GM21825 (cell line): ENCODE data around the gene AFAP1L1.

ENCODE experiments used
- ATAC-seq: cut with Tn5 transposase; IDR thresholded peaks from one replicate; pipeline ENCODE4 v1.9.1; 2021; ENCODE audit warnings: mild to moderate bottlenecking, moderate library complexity; ENCODE audit not compliant: unreplicated experiment

Gene AFAP1L1

GRCh38 chr5:149271716-149272563 lies at the start of gene AFAP1L1:
Gene AFAP1L1 (plus strand): TSS chr5:149271859. CDS start chr5:149271969, 110 bp downstream.
- no peak for ATAC-seq

GRCh38 chr5:149223081-149223848 lies 48.4 kb upstream of the AFAP1L1 start:
- no peak for ATAC-seq

GRCh38 chr5:149224282-149224681 lies 47.4 kb upstream of the AFAP1L1 start:
- no peak for ATAC-seq

DNA sequence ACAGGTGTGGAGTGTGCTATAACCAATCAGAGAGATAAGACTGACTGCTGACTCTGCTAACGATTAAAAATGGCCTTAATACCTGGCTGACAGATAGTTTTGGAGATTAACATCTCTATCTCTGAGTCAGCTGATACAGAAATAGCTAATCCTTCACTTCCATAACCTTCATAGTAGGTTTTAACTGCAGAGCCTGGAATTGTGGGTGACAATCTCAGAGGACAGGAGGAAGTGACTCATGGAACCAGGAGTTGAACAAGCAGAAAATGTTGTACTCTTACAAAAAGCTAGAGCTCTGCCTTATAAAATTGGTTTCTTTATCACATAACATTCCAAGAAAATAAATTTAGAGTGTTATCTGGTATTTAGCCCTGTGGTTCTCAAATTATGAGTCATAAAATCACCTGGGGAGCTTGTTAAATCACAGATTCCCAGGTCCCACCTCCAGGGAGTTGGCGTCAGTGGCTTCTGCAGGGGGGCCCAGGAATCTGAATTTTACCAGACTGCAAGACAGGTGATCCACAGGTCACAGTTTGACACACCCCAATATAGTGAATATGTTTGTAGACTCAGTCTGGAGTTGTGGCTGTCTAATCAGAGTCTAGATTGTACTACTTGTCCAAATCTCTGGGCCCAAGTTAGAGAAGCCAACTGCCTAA lies 44.4 kb upstream of the AFAP1L1 start:
- no peak for ATAC-seq

GRCh38 chr5:149228618-149229297 lies 42.9 kb upstream of the AFAP1L1 start:
- no peak for ATAC-seq

DNA sequence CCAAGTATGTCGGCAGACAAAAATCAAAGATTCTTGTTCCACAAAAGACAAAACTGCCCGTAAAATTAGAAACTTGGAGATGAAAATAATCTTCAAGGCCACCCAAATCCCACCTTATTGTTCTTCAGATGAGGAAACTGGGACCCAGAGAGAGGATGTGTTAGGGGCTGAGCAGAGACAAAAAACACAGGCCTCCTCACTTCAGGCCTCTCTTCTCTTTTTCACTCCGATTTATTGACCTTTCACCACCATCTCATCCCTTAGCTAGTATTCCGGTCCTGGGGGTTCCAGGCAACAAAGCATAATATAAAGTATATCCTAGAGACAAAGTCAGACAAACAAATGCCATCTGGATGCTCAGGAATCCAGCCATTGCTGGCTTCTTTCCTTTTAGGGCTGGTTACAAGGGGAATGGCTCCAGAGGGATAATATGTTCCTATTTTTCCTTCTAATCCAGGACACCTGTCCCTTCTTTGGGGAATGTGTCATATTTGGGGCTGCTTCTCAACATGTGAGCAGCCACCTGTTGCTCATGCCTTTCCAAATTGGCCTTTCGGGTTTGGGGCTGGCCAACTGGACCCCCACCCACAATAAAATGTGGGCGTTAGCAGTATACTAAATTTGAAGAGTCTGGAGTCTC lies 42.2 kb upstream of the AFAP1L1 start:
- no peak for ATAC-seq

- ATAC-seq: no peak
These were observed 35.8 kb upstream of the AFAP1L1 start for GRCh38 chr5:149235841-149236240.

GRCh38 chr5:149237662-149238061 lies 34.0 kb upstream of the AFAP1L1 start:
- no peak for ATAC-seq

DNA sequence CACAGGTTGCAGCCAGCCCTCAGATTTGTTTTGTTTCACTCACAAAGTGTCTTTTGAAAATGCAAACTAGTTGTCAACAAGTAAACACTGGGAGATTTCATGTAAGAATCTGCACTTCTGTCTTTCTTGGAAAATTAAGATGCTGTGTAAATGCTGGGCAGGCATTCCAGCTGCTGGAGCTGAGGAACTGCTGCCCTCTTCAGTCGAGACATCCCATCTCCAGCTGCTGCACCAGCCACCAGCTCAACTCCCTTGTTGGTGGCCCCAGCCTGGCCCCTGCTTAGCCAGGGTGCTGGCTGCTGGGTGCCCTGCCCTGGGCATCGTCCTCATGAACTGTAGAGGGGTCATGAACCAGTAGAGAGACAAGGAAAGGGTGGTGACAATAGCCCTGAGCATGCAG lies 33.1 kb upstream of the AFAP1L1 start:
- no peak for ATAC-seq

DNA sequence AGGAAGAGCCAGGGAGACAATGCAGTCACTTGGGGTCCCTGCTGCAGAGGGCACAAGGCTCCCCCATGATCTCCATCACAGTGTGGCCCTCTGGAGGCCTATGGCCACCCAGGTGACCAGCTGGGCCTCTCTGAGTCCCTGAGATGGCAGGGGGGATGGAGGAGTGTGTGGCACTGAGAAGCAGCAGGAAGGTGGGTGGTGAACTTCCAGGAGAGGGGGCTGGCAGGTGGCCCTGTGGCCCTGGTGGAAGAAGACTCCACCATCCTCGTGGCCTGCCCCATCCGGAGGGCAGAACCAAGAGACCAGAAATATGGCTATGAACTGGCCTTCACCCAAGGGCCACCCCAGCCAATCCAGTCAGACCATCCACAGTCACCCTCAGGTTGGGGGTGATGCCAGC lies 31.7 kb upstream of the AFAP1L1 start:
- no peak for ATAC-seq

- peak; percentile 84 for ATAC-seq
These were observed 31.2 kb upstream of the AFAP1L1 start for GRCh38 chr5:149240354-149240998.

GRCh38 chr5:149242339-149242738 lies 29.3 kb upstream of the AFAP1L1 start:
- ATAC-seq: no peak

- no peak for ATAC-seq
These were observed 24.8 kb upstream of the AFAP1L1 start for GRCh38 chr5:149246906-149247305.

- ATAC-seq: no peak
These were observed 23.9 kb upstream of the AFAP1L1 start for GRCh38 chr5:149247726-149248125.

DNA sequence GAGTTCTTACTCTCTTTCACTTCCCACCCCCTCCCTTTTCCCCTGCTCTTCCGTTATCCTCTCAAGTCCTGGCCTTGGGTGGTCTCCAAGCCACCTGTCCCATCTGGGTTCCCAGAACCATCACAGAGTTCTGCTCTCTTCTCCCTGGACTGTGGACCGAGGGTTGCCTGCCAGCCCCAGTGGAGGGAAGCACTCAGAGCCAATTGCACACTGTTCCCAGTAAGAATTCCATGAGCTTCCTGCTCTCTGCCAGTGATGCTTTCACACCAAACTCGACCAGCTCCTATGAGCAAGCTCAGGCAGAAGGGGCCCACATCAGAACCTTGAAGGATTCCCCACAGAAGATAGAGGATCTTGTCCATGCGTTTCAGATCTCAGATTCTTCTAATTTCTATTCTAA lies 20.1 kb upstream of the AFAP1L1 start:
- no peak for ATAC-seq

DNA sequence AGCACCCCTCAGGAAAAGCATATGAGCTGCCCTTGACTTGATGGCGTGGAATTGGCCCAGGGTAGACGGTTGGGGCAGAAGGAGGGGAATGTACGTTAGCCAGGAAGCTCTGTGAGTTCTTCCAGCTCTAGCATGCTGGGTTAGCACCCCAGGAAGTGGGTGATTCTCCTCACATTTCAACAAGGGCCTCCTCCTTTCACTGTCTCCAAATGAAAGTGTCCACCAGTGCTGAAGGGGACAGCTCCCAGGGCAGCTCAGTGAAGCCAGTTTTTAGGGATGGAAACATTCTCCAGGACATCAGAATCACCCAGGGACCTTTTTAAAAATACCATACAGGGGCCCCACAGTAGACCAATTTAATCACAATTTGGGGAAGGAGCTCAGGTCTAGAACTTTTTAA lies 17.2 kb upstream of the AFAP1L1 start:
- ATAC-seq: no peak

DNA sequence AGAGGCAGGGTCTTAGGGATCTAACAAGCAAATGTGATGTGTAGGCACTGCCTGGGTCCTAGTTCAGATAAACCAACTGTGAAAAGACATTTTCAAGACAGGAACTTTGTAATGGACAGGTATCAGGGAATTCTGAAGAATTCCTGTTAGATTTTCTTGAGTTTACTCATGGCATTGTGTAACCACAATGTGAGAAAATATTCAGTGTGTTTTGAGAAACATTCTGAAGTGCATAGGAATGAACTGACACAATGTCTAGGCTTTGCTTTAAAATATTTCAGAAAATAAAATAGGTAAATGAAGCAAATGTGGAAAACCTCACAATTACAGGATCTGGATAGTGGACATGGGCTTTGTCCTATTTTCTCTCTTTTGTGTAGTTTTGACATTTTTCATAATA lies 15.2 kb upstream of the AFAP1L1 start:
- no peak for ATAC-seq

DNA sequence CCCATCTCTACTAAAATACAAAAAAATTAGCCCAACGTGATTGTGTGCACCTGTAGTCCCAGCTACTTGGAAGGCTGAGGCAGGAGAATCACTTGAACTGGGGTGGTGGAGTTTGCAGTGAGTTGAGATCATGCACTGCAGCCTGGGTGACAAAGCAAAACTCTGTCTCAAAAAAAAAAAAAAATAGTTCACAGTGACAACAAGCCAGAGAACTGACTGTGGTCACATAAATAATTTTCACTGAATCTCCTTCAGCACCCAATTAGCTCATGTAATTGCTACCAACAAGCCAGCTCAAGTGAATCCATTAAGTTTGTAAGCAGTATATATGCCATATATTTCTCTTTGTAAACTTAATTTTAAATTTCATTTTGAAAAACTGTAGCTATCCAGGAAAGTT lies 14.5 kb upstream of the AFAP1L1 start:
- no peak for ATAC-seq

DNA sequence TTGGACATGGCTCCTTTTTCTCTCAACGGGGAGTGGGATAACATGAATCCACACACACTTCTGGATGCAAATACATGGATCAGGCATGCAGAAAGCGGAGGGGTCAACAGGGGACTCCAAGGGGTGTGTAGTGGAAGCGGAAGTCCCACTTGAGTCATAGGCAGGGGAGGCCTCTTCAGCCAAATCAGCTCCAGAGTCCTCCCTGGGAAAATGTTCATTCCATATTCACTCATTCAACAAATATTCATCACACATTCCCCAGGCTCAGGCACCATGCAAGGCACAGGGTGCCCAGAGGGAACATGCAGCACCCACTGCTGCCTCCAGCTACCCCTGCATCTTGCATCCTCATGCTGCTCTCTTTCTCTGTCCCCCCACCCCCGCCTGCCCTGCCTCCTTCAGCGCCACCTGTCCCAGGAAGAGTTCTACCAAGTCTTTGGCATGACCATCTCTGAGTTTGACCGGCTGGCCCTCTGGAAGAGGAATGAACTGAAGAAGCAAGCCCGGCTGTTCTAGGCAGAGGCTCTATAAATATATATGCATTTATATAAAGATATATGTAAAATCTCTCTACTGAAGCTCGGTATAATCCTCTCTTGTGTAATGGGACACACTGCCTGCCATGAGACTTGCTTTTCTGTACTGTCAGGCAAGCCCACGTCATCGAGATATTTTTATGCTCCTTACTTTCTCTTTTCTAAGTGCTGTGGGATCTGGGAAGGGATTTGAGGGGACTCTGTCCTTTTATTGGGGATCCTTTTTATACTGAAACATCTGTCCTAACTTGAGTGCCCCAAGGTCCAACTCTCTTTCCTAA lies 13.6 kb upstream of the AFAP1L1 start:
- no peak for ATAC-seq
